ENCODE results near the gene FAXDC2.

FAXDC2 gene

DNA sequence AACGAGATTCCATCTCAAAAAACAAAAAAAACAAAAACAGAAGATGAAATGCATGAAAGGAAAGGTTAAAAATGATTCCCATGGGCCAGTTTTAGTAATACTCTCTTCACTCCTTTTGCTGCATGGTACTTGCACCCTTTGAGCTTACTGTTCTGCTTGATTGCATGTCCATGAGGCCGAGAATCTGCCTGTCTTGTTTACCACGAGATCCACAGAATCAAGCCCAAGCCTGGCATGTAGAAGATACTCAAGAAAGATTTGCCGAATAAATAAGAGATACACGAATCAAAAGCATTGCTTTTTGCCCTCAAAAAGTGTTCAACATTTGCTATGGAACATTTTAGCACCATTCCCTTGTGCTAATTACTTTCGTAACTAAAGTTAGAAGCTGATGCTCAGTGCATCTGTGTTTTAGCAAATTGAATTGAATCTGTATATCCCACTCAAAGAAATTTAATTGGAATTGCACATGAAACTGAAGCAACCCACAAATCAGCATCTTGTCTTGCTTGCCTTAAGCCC, 1.1 kb downstream of the FAXDC2 start:
- TF ChIP-seq, protein P1, sequence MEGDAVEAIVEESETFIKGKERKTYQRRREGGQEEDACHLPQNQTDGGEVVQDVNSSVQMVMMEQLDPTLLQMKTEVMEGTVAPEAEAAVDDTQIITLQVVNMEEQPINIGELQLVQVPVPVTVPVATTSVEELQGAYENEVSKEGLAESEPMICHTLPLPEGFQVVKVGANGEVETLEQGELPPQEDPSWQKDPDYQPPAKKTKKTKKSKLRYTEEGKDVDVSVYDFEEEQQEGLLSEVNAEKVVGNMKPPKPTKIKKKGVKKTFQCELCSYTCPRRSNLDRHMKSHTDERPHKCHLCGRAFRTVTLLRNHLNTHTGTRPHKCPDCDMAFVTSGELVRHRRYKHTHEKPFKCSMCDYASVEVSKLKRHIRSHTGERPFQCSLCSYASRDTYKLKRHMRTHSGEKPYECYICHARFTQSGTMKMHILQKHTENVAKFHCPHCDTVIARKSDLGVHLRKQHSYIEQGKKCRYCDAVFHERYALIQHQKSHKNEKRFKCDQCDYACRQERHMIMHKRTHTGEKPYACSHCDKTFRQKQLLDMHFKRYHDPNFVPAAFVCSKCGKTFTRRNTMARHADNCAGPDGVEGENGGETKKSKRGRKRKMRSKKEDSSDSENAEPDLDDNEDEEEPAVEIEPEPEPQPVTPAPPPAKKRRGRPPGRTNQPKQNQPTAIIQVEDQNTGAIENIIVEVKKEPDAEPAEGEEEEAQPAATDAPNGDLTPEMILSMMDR (conservative IDR thresholded peaks at IDR 0.05), result no peak
- H3K27ac ChIP-seq, result no peak overlapping the region

DNA sequence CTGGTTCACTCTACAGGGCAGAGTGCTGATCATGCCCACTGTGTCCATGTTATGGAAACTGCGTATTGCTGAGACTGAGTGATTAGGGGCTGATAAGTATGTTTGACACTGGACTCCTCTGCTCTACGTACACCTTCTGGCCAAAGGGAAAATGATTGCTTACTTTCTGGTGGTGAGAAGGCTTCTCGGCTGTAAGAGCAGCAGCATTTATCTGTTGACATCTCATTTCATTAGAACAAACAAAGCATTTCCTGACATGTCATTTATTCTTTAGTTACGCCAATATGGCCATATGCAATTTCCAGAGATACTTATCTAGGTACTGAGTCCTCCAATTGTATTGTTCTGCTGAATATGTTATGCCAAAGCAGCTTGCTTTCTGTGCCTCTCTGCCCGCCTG, 5.6 kb downstream of the FAXDC2 start:
- H3K27ac ChIP-seq, result peak overlapping the region; percentile 95
- TF ChIP-seq, protein P1 (conservative IDR thresholded peaks at IDR 0.05), result peak; percentile 26; the same call in 1 of the 2 replicates

DNA sequence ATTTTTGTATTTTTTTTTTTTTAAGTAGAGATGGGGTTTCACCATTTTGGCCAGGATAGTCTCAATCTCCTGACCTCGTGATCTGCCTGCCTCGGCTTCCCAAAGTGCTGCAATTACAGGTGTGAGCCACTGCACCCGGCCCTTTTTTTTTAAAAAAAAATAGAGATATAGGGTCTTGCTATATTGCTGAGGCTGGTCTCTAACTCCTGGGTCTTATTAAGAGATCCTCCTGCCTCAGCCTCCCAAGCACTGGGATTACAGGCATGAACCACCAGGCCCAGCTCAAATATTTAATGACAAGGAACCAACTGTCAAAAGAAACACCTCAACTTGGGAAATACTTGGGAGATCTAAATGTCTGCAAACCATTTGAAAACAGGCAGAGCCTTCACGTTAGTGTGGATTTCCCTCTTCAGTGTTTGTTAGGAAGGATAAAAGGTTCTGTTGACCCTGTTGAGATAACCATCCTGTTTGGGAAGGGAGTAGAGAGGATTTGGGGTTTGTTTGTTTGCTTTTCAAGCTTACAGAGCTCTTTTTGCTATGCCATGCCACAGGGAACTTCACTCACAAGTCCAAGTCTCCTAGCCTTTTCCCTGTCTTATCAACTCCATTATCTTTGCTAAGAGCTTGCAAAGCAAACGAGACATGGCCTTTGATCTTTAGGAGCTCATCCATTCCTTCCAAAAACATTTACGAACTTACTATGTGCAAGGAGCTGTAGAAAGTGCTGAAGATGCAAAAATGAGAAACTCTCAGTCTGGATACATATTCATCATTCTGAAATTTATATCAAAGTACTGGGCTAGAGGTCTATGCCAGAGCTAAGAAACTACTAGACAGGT, 7.5 kb downstream of the FAXDC2 start:
- TF ChIP-seq, protein P1 (conservative IDR thresholded peaks at IDR 0.05), result no peak
- peak overlapping the region; percentile 95 for H3K27ac ChIP-seq

DNA sequence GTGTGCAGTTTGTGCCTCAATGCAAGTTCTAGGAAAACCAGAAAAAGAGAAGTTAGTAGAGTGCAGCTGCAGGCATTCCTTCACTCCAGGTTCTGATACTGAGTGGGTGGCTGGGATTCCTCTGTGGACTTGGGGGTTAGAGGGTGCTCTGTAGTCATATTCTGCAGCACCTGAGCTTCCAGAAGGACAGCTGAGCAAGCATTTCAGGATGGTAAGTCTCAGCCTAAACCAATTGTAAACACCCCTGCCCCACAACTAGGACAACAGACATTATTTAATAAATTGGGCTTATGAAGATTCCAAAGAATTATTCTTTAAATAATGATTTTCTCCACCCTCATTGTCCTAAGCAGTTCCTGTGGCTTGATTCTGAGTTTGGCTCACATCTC, 9.1 kb downstream of the FAXDC2 start:
- H3K27ac ChIP-seq, result peak overlapping the region; percentile 95; the same call in 1 of the 2 replicates
- TF ChIP-seq, protein P1 (conservative IDR thresholded peaks at IDR 0.05), result no peak

DNA sequence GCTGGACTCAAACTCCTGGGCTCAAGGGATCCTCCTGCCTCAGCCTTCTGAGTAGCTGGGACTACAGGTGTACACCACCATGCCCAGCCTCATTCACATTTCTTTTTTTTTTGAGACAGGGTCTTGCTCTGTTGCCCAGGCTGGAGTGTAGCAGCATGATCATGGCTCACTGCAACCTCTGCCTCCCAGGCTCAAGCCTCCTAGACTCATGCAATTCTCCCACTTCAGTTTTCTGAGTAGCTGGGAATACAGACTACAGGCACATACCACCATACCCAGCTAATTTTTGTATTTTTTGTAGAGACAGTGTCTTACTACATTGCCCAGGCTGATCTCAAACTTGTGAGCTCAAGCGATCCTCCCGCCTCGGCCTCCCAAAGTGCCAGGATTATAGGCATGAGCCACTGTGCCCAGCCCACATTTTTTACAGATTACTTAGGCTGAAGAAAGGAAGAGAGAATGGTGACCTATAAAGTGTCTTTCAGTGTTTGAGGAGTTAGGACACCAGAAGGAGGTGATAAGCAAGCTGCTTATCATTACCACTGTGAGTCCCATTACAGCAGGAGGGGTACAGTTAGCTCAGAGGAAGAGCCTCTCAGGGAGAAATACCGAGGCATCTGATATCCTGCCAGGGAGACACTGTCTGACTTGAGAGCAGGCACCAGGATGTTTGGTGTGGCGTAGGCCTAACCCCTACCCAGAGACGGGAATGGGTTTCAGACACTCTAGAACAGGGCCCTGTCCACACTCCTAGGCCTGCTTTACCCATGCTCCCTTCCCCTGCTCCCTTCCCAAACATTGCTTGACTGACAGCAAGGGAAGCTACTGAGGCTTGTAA, 9.7 kb downstream of the FAXDC2 start:
- TF ChIP-seq, protein P1 (conservative IDR thresholded peaks at IDR 0.05), result no peak
- peak overlapping the region; percentile 95; the same call in 1 of the 2 replicates for H3K27ac ChIP-seq

DNA sequence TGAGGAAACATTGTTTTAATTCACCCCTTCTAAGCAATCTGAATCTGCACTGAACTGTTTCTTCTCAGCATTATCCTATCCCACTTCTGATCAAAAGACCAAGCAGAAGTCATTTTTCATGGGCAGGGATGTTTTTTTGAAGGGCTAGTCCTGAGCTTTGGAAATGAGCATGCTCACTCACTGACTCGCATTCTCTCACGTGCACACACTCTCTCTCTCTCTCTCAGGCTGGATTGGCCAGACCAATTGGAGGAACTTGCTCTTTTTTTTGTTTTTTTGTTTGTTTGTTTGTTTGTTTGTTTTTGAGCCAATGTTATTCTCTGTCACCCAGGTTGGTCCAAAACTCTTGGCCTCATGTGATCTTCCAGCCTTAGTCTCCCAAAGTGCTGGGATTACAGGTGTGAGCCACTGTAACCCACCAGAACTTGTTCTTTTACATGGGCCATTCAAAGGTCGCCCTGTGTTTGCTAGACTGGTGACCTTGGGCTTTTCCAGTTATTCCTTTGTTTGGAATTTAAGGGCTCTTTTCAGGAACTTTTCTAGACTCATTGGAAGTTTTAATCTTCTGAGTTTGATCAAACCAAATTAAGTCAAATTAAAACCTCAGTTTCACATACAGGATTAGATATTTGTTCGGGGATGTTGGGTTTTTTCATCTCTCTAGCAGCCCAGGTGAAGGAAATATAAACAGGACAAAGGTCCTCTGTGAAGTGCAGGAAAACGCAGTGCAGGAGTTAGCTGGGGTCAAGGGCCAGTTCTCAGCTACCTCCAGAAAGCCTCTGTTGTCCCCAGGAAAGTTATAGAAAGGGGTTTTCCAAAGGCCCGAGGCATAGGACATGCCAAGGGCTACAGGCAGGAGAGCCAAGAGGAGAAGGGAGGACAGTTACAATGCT, 13.1 kb downstream of the FAXDC2 start:
- TF ChIP-seq, protein P1 (conservative IDR thresholded peaks at IDR 0.05), result no peak

More for the DNA sequence above, 13.1 kb downstream of the FAXDC2 start:
- no peak overlapping the region; the same call in 1 of the 2 replicates for H3K27ac ChIP-seq

Measured in VCaP (cell line).